Activated naive CD4-positive, alpha-beta T cell treated with anti-CD3 and anti-CD28 coated beads, Interleukin-2, amount 10 ng/mL, durations not matched to agents 7 days and 5 days (primary cell): Measurements from ENCODE around the gene PTPN3.
"Not testable (repeated sequence)": the region's sequence is repeated elsewhere in the genome, so short reads cannot be mapped to it uniquely, and the experiment has no call there.

Source experiments
- CTCF ChIA-PET: fragments of 350-600 bp; sonication (Branson Sonifier 250); formaldehyde crosslinking; loops from one replicate; lab custom pipeline; 2021; ENCODE audit warnings: antibody characterized with exemption; lab: Charles Lee
- DNase-seq: peaks from one replicate; pipeline ENCODE4 v3.0.0-alpha.2; 2020
- H3K27ac Mint-ChIP-seq: one replicate; pipeline ENCODE4 v1.8.0; 2021; ENCODE audit warnings: mild to moderate bottlenecking, moderate library complexity, mixed read lengths
- H3K27me3 Mint-ChIP-seq: one replicate; pipeline ENCODE4 v1.8.0; 2021; ENCODE audit warnings: mild to moderate bottlenecking, mixed read lengths
- H3K36me3 Mint-ChIP-seq: one replicate; pipeline ENCODE4 v1.8.0; 2021; ENCODE audit warnings: mixed read lengths
- H3K4me1 Mint-ChIP-seq: one replicate; pipeline ENCODE4 v1.8.0; 2021; ENCODE audit warnings: mixed read lengths
- H3K4me3 Mint-ChIP-seq: one replicate; pipeline ENCODE4 v1.8.0; 2021; ENCODE audit warnings: mild to moderate bottlenecking, moderate library complexity, mixed read lengths
- H3K9me3 Mint-ChIP-seq: one replicate; pipeline ENCODE4 v1.8.0; 2021; ENCODE audit warnings: mixed read lengths

The PTPN3 gene

GRCh38 chr9:109498195-109499092 lies at the start of gene PTPN3:
Gene PTPN3 (minus strand): TSS chr9:109498307. CDS start chr9:109463434, 34,873 bp downstream.
- peaks cover 6% of the 10 kb centered on the region for H3K4me1 Mint-ChIP-seq
- no peaks in the 10 kb centered on the region for H3K9me3 Mint-ChIP-seq
- no peak for DNase-seq
- peak within 1 kb of the TSS; percentile 18 for H3K4me3 Mint-ChIP-seq
- no peaks in the 10 kb centered on the region for H3K36me3 Mint-ChIP-seq
- H3K27ac Mint-ChIP-seq: no peak within 1 kb of the TSS
- CTCF ChIA-PET: no interaction called here
- peaks cover 72% of the 10 kb centered on the region for H3K27me3 Mint-ChIP-seq

GRCh38 chr9:109544954-109545353 lies 46.8 kb upstream of the PTPN3 start:
- DNase-seq, H3K4me1 Mint-ChIP-seq, H3K27ac Mint-ChIP-seq, CTCF ChIA-PET, H3K9me3 Mint-ChIP-seq, H3K4me3 Mint-ChIP-seq, H3K27me3 Mint-ChIP-seq, H3K36me3 Mint-ChIP-seq: not testable (repeated sequence)

GRCh38 chr9:109542922-109543321 lies 44.8 kb upstream of the PTPN3 start:
- CTCF ChIA-PET: no interaction called here
- no peak overlapping the region for H3K27ac Mint-ChIP-seq
- H3K9me3 Mint-ChIP-seq: peaks cover 3% of the 10 kb centered on the region
- H3K27me3 Mint-ChIP-seq: no peaks in the 10 kb centered on the region
- H3K4me3 Mint-ChIP-seq: no peak overlapping the region
- no peaks in the 10 kb centered on the region for H3K4me1 Mint-ChIP-seq
- H3K36me3 Mint-ChIP-seq: no peaks in the 10 kb centered on the region
- DNase-seq: no peak

GRCh38 chr9:109538346-109538745 lies 40.2 kb upstream of the PTPN3 start:
- Mint-ChIP-seq H3K4me1 (no peaks in the 10 kb centered on the region), H3K27ac (no peak overlapping the region), H3K36me3 (no peaks in the 10 kb centered on the region), H3K4me3 (no peak overlapping the region), H3K9me3 (no peaks in the 10 kb centered on the region), H3K27me3 (no peaks in the 10 kb centered on the region)
- CTCF ChIA-PET: no interaction called here
- DNase-seq: no peak

- no peak overlapping the region for H3K27ac Mint-ChIP-seq
- no peaks in the 10 kb centered on the region for H3K36me3 Mint-ChIP-seq
- H3K4me3 Mint-ChIP-seq: no peak overlapping the region
- CTCF ChIA-PET: interaction anchor here (1.1 kb wide), 1 partner anchor 11 kb away, joined by 3 read pairs; no protein-coding TSS in a partner anchor
- no peaks in the 10 kb centered on the region for H3K4me1 Mint-ChIP-seq
- H3K9me3 Mint-ChIP-seq: no peaks in the 10 kb centered on the region
- H3K27me3 Mint-ChIP-seq: no peaks in the 10 kb centered on the region
- DNase-seq: no peak
Measured at GRCh38 chr9:109537288-109537687, 39.2 kb upstream of the PTPN3 start.

GRCh38 chr9:109536859-109537258 lies 38.8 kb upstream of the PTPN3 start:
- H3K27me3 Mint-ChIP-seq: no peaks in the 10 kb centered on the region
- no peak overlapping the region for H3K27ac Mint-ChIP-seq

GRCh38 chr9:109535365-109535764 lies 37.3 kb upstream of the PTPN3 start:
- CTCF ChIA-PET: no interaction called here
- Mint-ChIP-seq H3K4me3 (no peak overlapping the region), H3K36me3 (no peaks in the 10 kb centered on the region), H3K9me3 (no peaks in the 10 kb centered on the region), H3K4me1 (no peaks in the 10 kb centered on the region), H3K27me3 (no peaks in the 10 kb centered on the region), H3K27ac (no peak overlapping the region)
- no peak for DNase-seq

More at GRCh38 chr9:109536859-109537258, 38.8 kb upstream of the PTPN3 start:
- Mint-ChIP-seq H3K4me1 (no peaks in the 10 kb centered on the region), H3K36me3 (no peaks in the 10 kb centered on the region), H3K4me3 (no peak overlapping the region), H3K9me3 (no peaks in the 10 kb centered on the region)
- CTCF ChIA-PET: interaction anchor here (1.1 kb wide), 1 partner anchor 10 kb away, joined by 3 read pairs; no protein-coding TSS in a partner anchor
- DNase-seq: no peak

- DNase-seq: no peak
- Mint-ChIP-seq H3K36me3 (no peaks in the 10 kb centered on the region), H3K4me3 (no peak overlapping the region), H3K9me3 (no peaks in the 10 kb centered on the region), H3K27ac (no peak overlapping the region), H3K4me1 (no peaks in the 10 kb centered on the region), H3K27me3 (no peaks in the 10 kb centered on the region)
- CTCF ChIA-PET: no interaction called here
Measured at GRCh38 chr9:109534151-109534550, 36.0 kb upstream of the PTPN3 start.

GRCh38 chr9:109532652-109533051 lies 34.5 kb upstream of the PTPN3 start:
- H3K4me3 Mint-ChIP-seq, H3K36me3 Mint-ChIP-seq, H3K9me3 Mint-ChIP-seq, CTCF ChIA-PET, H3K4me1 Mint-ChIP-seq, H3K27ac Mint-ChIP-seq, H3K27me3 Mint-ChIP-seq, DNase-seq: not testable (repeated sequence)

- Mint-ChIP-seq H3K36me3 (no peaks in the 10 kb centered on the region), H3K27me3 (peaks cover 12% of the 10 kb centered on the region), H3K9me3 (no peaks in the 10 kb centered on the region), H3K4me1 (no peaks in the 10 kb centered on the region), H3K4me3 (no peak overlapping the region), H3K27ac (no peak overlapping the region)
- CTCF ChIA-PET: interaction anchor here (0.9 kb wide), 3 partner anchors 81 to 280 kb away, joined by 3 read pairs; no protein-coding TSS in a partner anchor
- DNase-seq: no peak
Measured at GRCh38 chr9:109522106-109522505, 24.0 kb upstream of the PTPN3 start.

GRCh38 chr9:109520475-109521132 lies 22.5 kb upstream of the PTPN3 start:
- peaks cover 12% of the 10 kb centered on the region for H3K27me3 Mint-ChIP-seq
- H3K36me3 Mint-ChIP-seq: no peaks in the 10 kb centered on the region
- no peaks in the 10 kb centered on the region for H3K9me3 Mint-ChIP-seq
- H3K4me3 Mint-ChIP-seq: no peak overlapping the region
- no peaks in the 10 kb centered on the region for H3K4me1 Mint-ChIP-seq
- no peak overlapping the region for H3K27ac Mint-ChIP-seq
- CTCF ChIA-PET: interaction anchor here (0.6 to 2.8 kb wide), 4 partner anchors 10 to 623 kb away, joined by 3 to 22 read pairs (median 5); no protein-coding TSS in a partner anchor
- peak; percentile 59 for DNase-seq

GRCh38 chr9:109519366-109519765 lies 21.3 kb upstream of the PTPN3 start:
- Mint-ChIP-seq H3K27ac (no peak overlapping the region), H3K4me3 (no peak overlapping the region), H3K36me3 (no peaks in the 10 kb centered on the region), H3K27me3 (peaks cover 15% of the 10 kb centered on the region), H3K9me3 (no peaks in the 10 kb centered on the region), H3K4me1 (no peaks in the 10 kb centered on the region)
- no peak for DNase-seq
- CTCF ChIA-PET: interaction anchor here (0.6 to 2.8 kb wide), 3 partner anchors 50 to 654 kb away, joined by 3 to 22 read pairs (median 3); no protein-coding TSS in a partner anchor

- Mint-ChIP-seq H3K4me1 (no peaks in the 10 kb centered on the region), H3K27me3 (peaks cover 15% of the 10 kb centered on the region), H3K4me3 (no peak overlapping the region), H3K27ac (no peak overlapping the region), H3K9me3 (no peaks in the 10 kb centered on the region), H3K36me3 (no peaks in the 10 kb centered on the region)
- CTCF ChIA-PET: interaction anchor here (0.7 to 2.8 kb wide), 3 partner anchors 17 to 78 kb away, joined by 3 to 22 read pairs (median 4); no protein-coding TSS in a partner anchor
- DNase-seq: no peak
Measured at GRCh38 chr9:109518621-109519335, 20.7 kb upstream of the PTPN3 start.

GRCh38 chr9:109517901-109518377 lies 19.8 kb upstream of the PTPN3 start:
- H3K36me3 Mint-ChIP-seq: no peaks in the 10 kb centered on the region
- CTCF ChIA-PET: interaction anchor here (0.7 to 2.8 kb wide), 2 partner anchors 17 to 77 kb away, joined by 4 to 22 read pairs; no protein-coding TSS in a partner anchor

More at GRCh38 chr9:109517901-109518377, 19.8 kb upstream of the PTPN3 start:
- Mint-ChIP-seq H3K4me3 (no peak overlapping the region), H3K4me1 (no peaks in the 10 kb centered on the region), H3K27me3 (peaks cover 21% of the 10 kb centered on the region), H3K27ac (no peak overlapping the region), H3K9me3 (no peaks in the 10 kb centered on the region)
- DNase-seq: no peak
